Left forelimb (tissue), 1 donor: ENCODE measurements around the gene NT5E.

Experiments
- DNase-seq: peaks from one replicate; pipeline ENCODE4 v3.0.0-alpha.2; 2018; ENCODE audit warnings: low spot score

NT5E gene

GRCh38 chr6:85460154-85460920 lies 10.5 kb downstream of the NT5E start:
- DNase-seq = no peak

DNA sequence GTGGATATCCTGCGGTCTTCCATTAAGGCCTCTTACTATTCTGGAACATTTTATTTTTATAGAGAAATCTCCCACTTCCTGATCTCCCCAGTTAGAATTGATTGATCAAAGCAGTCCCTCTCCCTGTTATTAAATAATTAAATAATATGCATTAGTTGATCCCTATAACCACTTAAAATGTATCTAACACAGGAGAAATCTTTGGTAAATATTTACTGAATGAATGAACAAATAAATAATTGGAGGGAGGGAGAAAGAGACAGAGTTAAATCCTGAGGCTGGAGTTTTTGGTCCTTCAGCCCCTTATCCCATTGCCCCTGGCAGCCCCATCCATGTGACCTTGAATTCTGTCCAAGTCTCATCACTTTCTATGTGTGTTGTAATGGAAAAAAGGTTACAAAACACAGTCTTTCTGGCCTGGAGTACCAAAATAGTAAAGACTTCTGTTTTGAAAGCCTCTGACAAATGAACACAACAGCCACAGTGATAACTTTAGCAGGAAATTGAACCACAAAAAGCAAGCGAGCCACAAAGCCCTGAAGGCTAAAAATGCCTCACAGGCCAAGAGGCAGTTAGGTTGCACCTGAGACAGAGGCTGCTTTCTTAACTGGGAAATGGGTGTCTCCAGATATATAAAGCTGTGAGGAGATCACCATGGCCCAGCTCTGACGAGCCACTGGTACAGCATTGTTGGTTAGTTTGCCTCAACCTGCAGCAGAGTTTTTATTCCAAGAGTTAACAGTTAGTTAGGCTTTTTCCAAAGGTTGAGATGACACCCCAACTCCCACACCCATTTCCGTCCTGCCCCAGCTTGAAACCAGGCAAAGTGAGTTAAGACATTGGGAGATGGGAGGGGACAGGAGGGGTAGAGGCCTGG lies 11.3 kb downstream of the NT5E start:
- no peak for DNase-seq

GRCh38 chr6:85461798-85462170 lies 11.9 kb downstream of the NT5E start:
- DNase-seq = no peak

- DNase-seq = no peak
Observed at GRCh38 chr6:85462673-85463072, 12.8 kb downstream of the NT5E start.

- no peak for DNase-seq
Observed at GRCh38 chr6:85463621-85464259, 13.9 kb downstream of the NT5E start.

GRCh38 chr6:85464260-85464644 lies 14.4 kb downstream of the NT5E start:
- no peak for DNase-seq

GRCh38 chr6:85464722-85465150 lies 14.9 kb downstream of the NT5E start:
- no peak for DNase-seq

- DNase-seq = no peak
Observed at GRCh38 chr6:85465762-85466161, 15.9 kb downstream of the NT5E start.

DNA sequence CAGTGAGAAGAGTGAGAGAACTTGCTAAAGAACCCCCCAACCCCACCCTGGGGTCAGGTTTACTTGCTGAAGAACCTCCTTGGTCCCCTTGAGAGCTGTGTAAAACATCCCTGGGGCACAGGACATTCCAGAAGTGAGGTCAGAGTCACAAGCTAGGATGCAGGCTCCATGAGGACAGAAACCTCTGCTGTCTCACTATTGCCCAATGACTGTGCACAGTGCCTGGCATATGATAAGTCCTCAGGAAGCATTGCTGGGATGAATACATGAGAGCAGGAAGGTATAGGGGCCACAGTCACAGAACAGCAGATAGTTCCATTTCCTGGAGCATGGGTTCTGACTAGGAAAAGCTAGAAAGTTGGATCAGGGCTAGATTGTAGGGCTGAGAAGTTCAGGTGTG lies 18.4 kb downstream of the NT5E start:
- DNase-seq = no peak

DNA sequence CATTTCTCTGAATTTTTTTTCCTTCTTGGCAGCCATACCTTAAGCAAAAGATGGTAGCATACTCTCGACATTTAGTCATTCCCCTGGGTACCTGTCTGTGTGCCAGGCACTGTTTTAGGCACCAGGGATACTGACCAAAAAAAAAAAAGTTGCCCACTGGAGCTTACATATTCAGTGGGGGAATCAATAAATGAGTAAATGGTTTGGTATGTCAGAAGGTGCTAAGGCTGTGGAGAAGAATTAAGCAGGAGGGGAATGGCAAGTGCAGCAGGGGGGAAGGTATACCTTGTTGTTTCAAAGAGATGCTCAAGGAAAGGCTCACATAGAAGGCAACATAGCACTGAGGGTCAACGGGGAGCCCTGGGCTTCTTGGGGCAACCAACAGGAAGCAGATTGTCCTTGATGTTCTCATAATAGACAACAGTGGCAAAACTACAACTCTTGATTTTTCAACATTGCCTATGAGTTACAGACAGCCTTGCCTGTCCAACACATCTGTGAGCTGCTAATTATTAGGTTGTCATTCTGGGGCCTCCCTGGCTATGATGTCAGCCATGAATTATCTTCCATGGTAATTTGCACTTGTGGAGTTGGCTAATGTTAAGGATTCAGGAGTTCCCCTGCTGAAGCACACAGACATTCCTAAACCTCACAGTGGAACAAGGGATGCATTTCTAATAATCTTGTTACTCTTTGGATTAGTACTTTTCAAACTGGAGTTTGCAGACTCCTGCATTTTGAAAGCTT lies 19.6 kb downstream of the NT5E start:
- DNase-seq = no peak

GRCh38 chr6:85470023-85470410 lies 20.1 kb downstream of the NT5E start:
- DNase-seq = no peak

DNA sequence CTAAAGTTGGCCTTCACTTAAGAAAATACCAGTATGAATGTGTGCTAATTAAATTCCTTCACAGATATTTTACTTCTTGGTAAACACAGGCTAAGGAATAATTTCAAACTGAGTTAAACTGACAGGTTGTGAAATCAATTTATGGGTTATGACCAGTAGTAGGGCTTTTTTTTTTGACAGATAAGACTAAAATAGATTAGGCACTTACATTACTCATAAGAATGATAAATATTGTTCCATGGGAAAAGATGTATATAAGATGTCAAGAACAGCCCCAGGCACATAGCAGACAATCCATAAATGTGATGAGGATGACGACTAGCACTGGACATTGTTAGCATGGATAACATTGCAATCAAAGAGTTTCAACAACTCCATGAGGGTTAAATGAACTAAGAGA lies 22.9 kb downstream of the NT5E start:
- no peak for DNase-seq

DNA sequence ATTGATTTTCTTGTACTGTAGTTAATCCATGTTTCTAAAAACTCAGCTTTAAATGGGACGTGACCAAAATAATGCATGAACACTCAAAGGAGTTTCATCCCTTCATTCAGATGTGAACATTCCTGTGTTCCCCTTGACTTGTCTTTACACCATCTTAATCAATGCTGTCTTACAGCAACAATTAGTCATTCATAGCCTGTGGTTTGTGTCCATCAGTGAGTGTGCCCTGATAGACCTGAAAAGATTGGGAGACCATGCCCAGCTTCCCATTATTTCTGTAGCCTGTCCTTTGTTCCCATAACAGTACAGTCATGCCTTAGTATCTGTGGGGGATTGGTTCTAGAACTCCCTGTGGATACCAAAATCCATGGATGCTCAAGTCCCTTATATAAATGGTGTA lies 23.9 kb downstream of the NT5E start:
- no peak for DNase-seq

DNA sequence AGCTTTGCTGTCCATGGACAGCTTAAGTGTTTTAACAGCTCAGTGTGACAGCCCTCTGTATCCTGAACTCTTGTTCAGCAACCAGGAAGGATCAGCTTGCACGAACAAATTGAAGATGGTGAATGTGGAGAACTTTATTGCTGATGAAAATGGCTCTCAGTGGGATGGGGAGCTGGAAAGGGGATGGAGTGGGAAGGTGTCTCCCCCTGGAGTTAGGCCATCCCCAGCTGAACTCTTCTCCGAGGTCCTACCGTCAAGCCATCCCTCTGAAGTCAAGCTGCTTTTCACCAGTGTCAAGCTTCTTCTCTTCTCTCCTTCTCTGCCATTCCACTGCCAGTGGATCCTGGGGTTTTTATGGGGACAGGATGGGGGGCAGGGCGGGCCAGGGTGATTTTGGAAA lies 26.6 kb downstream of the NT5E start:
- no peak for DNase-seq

GRCh38 chr6:85479208-85479607 lies 29.3 kb downstream of the NT5E start:
- DNase-seq = no peak

DNA sequence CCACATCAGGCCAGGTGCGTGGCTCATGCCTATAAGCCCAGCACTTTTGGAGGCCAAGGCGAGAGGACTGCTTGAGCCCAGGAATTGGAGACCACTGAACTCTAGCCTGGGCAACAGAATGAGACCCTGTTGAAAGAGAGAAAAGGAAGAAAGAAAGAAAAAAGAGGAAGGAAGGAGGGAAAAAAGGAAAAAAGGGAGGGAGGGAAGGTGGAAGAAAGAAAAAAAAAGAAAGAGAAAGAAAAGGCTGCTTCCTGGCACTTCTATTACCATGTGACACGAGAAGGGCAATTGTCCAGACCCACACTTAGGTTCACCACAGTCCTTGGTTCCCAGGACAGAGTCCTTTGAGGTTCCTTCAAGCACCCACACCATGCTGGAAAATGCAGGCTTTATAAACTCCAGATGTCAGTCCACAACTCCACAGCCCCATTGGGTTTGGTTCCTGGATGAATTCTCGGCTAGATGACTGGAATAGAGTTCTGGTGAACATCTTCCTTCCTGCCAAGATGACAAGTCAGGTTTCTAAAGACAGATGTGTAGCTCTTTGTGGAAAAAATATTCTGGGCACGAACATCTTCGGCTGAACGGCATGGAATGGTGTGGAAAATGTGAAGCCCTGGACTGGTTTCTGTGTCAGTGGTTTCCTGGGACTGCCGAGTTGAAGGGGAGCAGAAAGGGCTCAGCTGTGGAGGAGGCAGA lies 32.5 kb downstream of the NT5E start:
- no peak for DNase-seq

GRCh38 chr6:85482905-85483700 lies 33.2 kb downstream of the NT5E start:
- DNase-seq = peak; percentile 85

GRCh38 chr6:85483846-85484245 lies 34.0 kb downstream of the NT5E start:
- no peak for DNase-seq

DNA sequence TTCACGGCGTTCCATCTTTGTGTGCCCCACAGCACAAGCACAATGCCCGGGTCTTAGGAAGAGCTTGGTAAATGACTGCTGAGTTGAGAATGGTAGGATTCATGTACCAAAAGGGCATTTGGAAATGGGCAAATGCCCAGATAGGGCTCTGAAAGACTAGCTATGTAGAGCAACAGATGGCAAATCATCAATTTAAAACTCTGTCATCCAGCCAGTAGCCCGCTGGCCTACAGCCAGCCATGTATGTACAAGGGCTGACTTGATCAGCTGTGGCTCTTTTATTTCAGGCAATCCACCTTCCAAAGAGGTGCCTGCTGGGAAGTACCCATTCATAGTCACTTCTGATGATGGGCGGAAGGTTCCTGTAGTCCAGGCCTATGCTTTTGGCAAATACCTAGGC lies 35.1 kb downstream of the NT5E start:
- DNase-seq = no peak

- DNase-seq = no peak
Observed at GRCh38 chr6:85490516-85491248, 40.8 kb downstream of the NT5E start.
